Stimulated activated CD4-positive, alpha-beta T cell treated with anti-CD3 and anti-CD28 coated beads, TNF-alpha, amount 100 ng/mL, for 1 hour (primary cell): ENCODE measurements around the gene LRRC28.
"Not testable (repeated sequence)": the region's sequence is repeated elsewhere in the genome, so short reads cannot be mapped to it uniquely, and the experiment has no call there.

ENCODE experiments used
- DNase-seq, 3 donors: peaks; one replicate each; pipeline ENCODE4 v3.0.0-alpha.2; 2020; ENCODE audit warnings: low read depth in 3 of 3, low spot score in 1 of 3

The LRRC28 gene

GRCh38 chr15:99250857-99251841, at the start of gene LRRC28:
LRRC28 (plus strand) TSS chr15:99251481; CDS start chr15:99255958, 4,477 bp downstream.
- peak; percentile 86 to 91 (median 89) for DNase-seq

- no peak for DNase-seq
Observed at GRCh38 chr15:99202176-99202552, 49.1 kb upstream of the LRRC28 start.

- no peak for DNase-seq
Observed at GRCh38 chr15:99207672-99208071, 43.6 kb upstream of the LRRC28 start.

- DNase-seq, result no peak
Observed at GRCh38 chr15:99209326-99209725, 42.0 kb upstream of the LRRC28 start.

- no peak for DNase-seq
Observed at GRCh38 chr15:99210334-99210733, 40.9 kb upstream of the LRRC28 start.

GRCh38 chr15:99211926-99212325, 39.4 kb upstream of the LRRC28 start:
- no peak for DNase-seq

GRCh38 chr15:99212406-99212805, 38.9 kb upstream of the LRRC28 start:
- DNase-seq, result no peak

GRCh38 chr15:99213187-99213811, 38.0 kb upstream of the LRRC28 start:
- DNase-seq, result peak in 2 of 3 donors; percentile 12 to 48

GRCh38 chr15:99224372-99225214, 26.7 kb upstream of the LRRC28 start:
- no peak for DNase-seq

- no peak for DNase-seq
Observed at GRCh38 chr15:99226802-99227201, 24.5 kb upstream of the LRRC28 start.

GRCh38 chr15:99228120-99228770, 23.0 kb upstream of the LRRC28 start:
- DNase-seq, result no peak

GRCh38 chr15:99230867-99231266, 20.4 kb upstream of the LRRC28 start:
- DNase-seq, result no peak

GRCh38 chr15:99232740-99233139, 18.5 kb upstream of the LRRC28 start:
- DNase-seq, result no peak

GRCh38 chr15:99234160-99234559, 17.1 kb upstream of the LRRC28 start:
- not testable (repeated sequence) for DNase-seq

- DNase-seq, result no peak
Observed at GRCh38 chr15:99238849-99239248, 12.4 kb upstream of the LRRC28 start.

GRCh38 chr15:99239545-99240198, 11.6 kb upstream of the LRRC28 start:
- no peak for DNase-seq

GRCh38 chr15:99241752-99242151, 9.5 kb upstream of the LRRC28 start:
- no peak for DNase-seq

- no peak for DNase-seq
Observed at GRCh38 chr15:99244306-99244705, 7.0 kb upstream of the LRRC28 start.

GRCh38 chr15:99247062-99247461, 4.2 kb upstream of the LRRC28 start:
- DNase-seq, result no peak

GRCh38 chr15:99248000-99248715, 3.1 kb upstream of the LRRC28 start:
- no peak for DNase-seq
